ENCODE results near the gene BEX2.

DNA sequence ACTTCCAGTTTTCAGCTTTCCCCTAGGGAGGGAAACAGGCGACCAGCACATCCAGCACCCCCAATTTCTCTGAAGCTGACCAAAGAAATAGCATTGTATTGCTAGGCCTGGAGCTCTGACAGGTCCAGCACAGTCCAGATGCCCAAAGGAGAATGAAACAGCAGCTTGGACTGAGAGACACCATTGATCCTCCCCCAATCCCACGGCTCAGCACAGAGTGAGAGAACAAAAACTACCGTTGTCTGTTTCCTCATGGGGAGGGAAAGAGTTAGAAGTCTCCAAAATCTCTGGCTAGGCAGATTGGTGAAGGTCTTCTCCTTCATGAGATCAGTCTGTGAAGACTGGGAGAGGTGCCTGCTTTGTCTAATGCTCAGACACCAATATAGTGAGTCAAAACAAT is 27.9 kb upstream of the BEX2 start:
- no peak for TF ChIP-seq POLR2A (IDR thresholded peaks at IDR 0.05)
- TF ChIP-seq, protein P1, sequence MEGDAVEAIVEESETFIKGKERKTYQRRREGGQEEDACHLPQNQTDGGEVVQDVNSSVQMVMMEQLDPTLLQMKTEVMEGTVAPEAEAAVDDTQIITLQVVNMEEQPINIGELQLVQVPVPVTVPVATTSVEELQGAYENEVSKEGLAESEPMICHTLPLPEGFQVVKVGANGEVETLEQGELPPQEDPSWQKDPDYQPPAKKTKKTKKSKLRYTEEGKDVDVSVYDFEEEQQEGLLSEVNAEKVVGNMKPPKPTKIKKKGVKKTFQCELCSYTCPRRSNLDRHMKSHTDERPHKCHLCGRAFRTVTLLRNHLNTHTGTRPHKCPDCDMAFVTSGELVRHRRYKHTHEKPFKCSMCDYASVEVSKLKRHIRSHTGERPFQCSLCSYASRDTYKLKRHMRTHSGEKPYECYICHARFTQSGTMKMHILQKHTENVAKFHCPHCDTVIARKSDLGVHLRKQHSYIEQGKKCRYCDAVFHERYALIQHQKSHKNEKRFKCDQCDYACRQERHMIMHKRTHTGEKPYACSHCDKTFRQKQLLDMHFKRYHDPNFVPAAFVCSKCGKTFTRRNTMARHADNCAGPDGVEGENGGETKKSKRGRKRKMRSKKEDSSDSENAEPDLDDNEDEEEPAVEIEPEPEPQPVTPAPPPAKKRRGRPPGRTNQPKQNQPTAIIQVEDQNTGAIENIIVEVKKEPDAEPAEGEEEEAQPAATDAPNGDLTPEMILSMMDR (IDR thresholded peaks at IDR 0.05 in 8 of 11, conservative IDR thresholded peaks at IDR 0.05 in 3 of 11) = no peak

All from spleen (tissue), 7 donors.